C4-2B (cell line): ENCODE results near the gene JAZF1.

Source experiments
- ZFX ChIP-seq: fragments of 450-650 bp; IDR thresholded peaks from 2 replicates; pipeline ENCODE4 v1.6.1; 2017
- TF ChIP-seq, protein P1 (sequence below): fragments of 450-650 bp; conservative IDR thresholded peaks from 2 replicates; pipeline ENCODE4 v1.5.1; 2017; ENCODE audit warnings: mild to moderate bottlenecking

DNA sequence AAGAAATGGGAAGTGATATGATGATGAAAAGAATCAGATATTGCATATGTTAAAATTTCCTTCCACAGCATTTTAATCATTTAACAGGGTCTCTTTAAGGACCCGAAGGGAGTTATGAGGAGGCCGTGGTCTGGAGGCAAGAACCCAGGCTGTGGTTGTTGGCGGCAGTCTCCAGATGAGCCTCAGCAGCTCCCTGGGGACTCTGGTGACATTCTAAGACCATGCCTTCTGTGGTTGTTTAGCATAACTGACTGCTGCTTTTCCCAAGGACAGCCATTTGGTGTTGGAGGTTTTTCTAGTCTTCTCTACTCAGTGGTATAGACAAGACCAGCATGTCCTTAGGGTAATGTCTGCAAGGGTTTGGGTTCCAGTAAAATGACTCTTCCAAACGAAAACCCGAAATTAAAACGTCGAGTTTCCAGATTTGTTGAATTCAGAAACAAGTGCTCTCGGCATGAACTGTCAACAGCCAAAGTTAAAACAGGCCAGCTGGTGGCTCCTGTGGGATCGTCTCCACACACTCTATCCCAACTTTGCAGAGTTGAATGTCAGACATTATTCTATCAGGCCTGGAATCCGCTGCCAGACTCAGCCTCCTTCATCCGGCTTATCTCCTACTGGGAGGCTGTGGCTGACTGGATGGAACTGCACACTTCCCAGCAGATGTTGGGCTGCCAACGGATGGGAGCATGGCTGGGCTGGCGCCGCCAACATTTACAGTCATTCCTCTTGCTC, 257.5 kb downstream of the JAZF1 start:
- TF ChIP-seq, protein P1, sequence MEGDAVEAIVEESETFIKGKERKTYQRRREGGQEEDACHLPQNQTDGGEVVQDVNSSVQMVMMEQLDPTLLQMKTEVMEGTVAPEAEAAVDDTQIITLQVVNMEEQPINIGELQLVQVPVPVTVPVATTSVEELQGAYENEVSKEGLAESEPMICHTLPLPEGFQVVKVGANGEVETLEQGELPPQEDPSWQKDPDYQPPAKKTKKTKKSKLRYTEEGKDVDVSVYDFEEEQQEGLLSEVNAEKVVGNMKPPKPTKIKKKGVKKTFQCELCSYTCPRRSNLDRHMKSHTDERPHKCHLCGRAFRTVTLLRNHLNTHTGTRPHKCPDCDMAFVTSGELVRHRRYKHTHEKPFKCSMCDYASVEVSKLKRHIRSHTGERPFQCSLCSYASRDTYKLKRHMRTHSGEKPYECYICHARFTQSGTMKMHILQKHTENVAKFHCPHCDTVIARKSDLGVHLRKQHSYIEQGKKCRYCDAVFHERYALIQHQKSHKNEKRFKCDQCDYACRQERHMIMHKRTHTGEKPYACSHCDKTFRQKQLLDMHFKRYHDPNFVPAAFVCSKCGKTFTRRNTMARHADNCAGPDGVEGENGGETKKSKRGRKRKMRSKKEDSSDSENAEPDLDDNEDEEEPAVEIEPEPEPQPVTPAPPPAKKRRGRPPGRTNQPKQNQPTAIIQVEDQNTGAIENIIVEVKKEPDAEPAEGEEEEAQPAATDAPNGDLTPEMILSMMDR: no peak
- no peak for TF ChIP-seq ZFX
